GM12865 (cell line): Measurements from ENCODE around the gene HINT2.

Experiments used
- DNase-seq: peaks from one replicate; pipeline ENCODE4 v3.0.0; 2010; ENCODE audit warnings: low read depth
- H3K4me3 ChIP-seq: 2 replicates; pipeline ENCODE4 v1.5.1; 2011; ENCODE audit warnings: mild to moderate bottlenecking, low read depth, low read length, control low read depth
- TF ChIP-seq, protein P1 (sequence below): IDR thresholded peaks from 2 replicates; pipeline ENCODE4 v1.5.1; 2011; ENCODE audit warnings: low read length, control low read depth, low read depth, inconsistent platforms; ENCODE audit not compliant: insufficient read depth; ENCODE audit errors: missing control alignments

HINT2 gene

DNA sequence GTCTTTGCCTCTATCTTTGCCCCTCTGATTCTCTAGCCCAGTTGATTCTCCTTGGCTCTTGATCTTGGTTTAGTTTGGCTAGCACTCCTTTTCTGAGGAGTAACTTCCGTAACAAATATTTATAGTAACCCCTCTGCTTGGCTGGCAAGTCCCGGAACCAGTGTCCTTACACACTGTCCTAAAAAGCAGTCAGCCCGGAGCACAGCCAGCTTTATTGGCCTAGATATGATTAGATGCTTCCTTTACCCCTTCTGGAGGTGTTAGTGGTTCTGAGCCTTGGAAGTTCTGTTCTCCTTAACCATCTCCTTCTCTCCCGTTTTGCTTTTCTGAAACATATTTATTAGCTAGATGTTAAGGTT, 43.8 kb downstream of the HINT2 start:
- H3K4me3 ChIP-seq: no peak overlapping the region
- DNase-seq: no peak
- TF ChIP-seq, protein P1, sequence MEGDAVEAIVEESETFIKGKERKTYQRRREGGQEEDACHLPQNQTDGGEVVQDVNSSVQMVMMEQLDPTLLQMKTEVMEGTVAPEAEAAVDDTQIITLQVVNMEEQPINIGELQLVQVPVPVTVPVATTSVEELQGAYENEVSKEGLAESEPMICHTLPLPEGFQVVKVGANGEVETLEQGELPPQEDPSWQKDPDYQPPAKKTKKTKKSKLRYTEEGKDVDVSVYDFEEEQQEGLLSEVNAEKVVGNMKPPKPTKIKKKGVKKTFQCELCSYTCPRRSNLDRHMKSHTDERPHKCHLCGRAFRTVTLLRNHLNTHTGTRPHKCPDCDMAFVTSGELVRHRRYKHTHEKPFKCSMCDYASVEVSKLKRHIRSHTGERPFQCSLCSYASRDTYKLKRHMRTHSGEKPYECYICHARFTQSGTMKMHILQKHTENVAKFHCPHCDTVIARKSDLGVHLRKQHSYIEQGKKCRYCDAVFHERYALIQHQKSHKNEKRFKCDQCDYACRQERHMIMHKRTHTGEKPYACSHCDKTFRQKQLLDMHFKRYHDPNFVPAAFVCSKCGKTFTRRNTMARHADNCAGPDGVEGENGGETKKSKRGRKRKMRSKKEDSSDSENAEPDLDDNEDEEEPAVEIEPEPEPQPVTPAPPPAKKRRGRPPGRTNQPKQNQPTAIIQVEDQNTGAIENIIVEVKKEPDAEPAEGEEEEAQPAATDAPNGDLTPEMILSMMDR: no peak

- TF ChIP-seq, protein P1: no peak
- H3K4me3 ChIP-seq: no peak overlapping the region
- no peak for DNase-seq
These were observed 45.1 kb downstream of the HINT2 start for GRCh38 chr9:35769763-35770162.

DNA sequence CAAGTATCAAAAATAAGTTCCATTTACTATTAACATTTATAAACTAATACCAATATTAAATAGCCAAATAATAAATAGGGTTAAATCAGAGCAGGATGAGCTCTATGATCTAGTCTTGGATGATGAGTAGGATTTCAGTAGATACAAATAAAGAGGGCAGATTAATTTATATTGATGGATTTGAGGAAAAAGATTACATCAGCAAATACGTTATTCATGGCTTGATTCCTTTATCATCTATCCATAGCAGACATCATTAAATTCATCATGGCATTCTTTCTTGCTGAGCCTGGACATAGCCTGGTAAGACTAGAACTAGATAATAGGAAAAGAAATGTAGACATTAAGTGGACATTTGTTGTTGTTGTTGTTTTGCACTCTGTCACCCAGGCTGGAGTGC, 47.4 kb downstream of the HINT2 start:
- TF ChIP-seq, protein P1: no peak
- H3K4me3 ChIP-seq: no peak overlapping the region
- DNase-seq: no peak

DNA sequence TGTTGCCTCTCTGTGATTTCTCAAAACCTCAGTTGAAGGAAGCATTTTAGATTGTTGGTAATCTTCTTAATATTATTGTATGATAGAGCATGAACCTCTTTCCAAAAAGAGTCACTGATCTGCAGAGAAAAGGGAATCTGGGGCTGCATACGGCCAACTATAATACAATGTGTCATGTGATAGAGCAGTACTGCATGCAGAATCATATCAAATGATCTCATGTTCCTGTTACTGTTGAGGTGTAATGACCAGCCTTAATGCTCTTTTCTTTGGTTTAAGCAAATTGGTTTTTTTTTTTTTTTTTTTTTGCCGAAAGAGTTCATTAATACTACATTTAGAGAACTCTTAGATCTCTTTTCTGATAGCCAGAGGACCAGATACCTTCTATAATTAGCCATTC, 47.8 kb downstream of the HINT2 start:
- no peak overlapping the region for H3K4me3 ChIP-seq
- TF ChIP-seq, protein P1: no peak
- no peak for DNase-seq

DNA sequence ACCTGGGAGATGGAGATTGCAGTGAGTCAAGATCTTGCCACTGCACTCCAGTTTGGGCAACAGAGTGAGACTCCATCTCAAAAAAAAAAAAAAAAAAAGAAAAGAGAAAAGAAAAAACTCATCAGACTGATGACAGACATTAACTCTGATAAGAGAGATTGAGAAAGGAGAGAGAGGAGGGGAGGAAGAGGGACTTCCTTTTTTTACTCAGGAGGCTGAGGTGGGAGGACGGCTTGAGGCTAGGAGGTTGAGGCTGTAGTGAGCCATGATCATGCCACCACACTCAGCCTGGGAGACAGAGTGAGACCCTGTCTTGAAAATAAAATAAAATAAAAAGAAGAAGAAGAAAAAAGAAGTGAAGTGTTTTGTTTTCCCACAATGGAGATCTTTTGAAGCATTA, 51.0 kb downstream of the HINT2 start:
- no peak overlapping the region for H3K4me3 ChIP-seq
- no peak for DNase-seq
- TF ChIP-seq, protein P1: no peak

DNA sequence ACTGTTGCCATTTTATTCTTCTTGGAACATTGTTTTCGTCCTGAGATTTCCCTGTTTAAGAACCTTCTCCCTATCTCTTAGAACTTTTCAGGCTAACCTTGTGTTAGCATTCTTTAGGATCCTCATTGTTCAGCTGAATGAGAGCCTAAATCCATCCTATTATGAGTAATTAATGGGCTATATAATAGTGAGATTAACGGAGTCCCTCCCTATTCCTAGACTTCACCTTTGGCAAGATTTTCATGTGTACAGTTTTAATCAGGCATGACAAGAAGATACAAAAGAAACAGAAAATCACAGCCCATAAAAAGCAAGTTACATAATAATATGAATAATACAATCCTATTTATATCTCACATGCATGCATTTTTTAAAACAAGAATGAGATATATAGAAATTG, 51.7 kb downstream of the HINT2 start:
- no peak overlapping the region for H3K4me3 ChIP-seq
- no peak for DNase-seq
- TF ChIP-seq, protein P1: no peak
